ENCODE data around the gene MBTPS1.
"Not testable (repeated sequence)": the region's sequence is repeated elsewhere in the genome, so short reads cannot be mapped to it uniquely, and the experiment has no call there.

The MBTPS1 gene

GRCh38 chr16:84136331-84137125 is 19.8 kb upstream of the MBTPS1 start:
- no peak for DNase-seq

GRCh38 chr16:84132527-84133285 is 16.0 kb upstream of the MBTPS1 start:
- DNase-seq, result no peak

- DNase-seq, result no peak
These were observed 14.4 kb upstream of the MBTPS1 start for GRCh38 chr16:84131117-84131516.

- no peak for DNase-seq
These were observed 7.7 kb upstream of the MBTPS1 start for GRCh38 chr16:84124257-84125073.

- DNase-seq, result no peak
These were observed 4.3 kb upstream of the MBTPS1 start for GRCh38 chr16:84121007-84121406.

- DNase-seq, result no peak
These were observed 3.3 kb upstream of the MBTPS1 start for GRCh38 chr16:84120023-84120422.

- DNase-seq, result no peak
These were observed 2.6 kb upstream of the MBTPS1 start for GRCh38 chr16:84119368-84119767.

GRCh38 chr16:84118315-84118714 is 1.6 kb upstream of the MBTPS1 start:
- not testable (repeated sequence) for DNase-seq

- no peak for DNase-seq
These were observed 727 bp upstream of the MBTPS1 start for GRCh38 chr16:84117494-84117843.

- DNase-seq, result peak; percentile 50
These were observed 623 bp downstream of the MBTPS1 start for GRCh38 chr16:84115919-84116719.

GRCh38 chr16:84111949-84112348 is 4.8 kb downstream of the MBTPS1 start:
- DNase-seq, result not testable (repeated sequence)

- DNase-seq, result no peak
These were observed 5.2 kb downstream of the MBTPS1 start for GRCh38 chr16:84111525-84111924.

- no peak for DNase-seq
These were observed 6.2 kb downstream of the MBTPS1 start for GRCh38 chr16:84110527-84110926.

- no peak for DNase-seq
These were observed 7.0 kb downstream of the MBTPS1 start for GRCh38 chr16:84109598-84110335.

- no peak for DNase-seq
These were observed 8.8 kb downstream of the MBTPS1 start for GRCh38 chr16:84107921-84108320.

GRCh38 chr16:84105948-84106740 is 10.6 kb downstream of the MBTPS1 start:
- DNase-seq, result no peak

GRCh38 chr16:84105301-84105815 is 11.4 kb downstream of the MBTPS1 start:
- no peak for DNase-seq

- no peak for DNase-seq
These were observed 12.5 kb downstream of the MBTPS1 start for GRCh38 chr16:84104231-84104630.

- no peak for DNase-seq
These were observed 13.1 kb downstream of the MBTPS1 start for GRCh38 chr16:84103678-84104077.

GRCh38 chr16:84098939-84099338 is 17.8 kb downstream of the MBTPS1 start:
- DNase-seq, result no peak

All from T-helper 9 cell (primary cell).